HCT116 (cell line): ENCODE results near the gene EML2. TPM values are rescaled to one million over a fixed set of nuclear protein-coding genes. Genes with fewer than 3 reads are reported as not detected.

Experiments
- ATAC-seq: fragments of 200-7000 bp; cut with Tn5 transposase; 2 replicates; pipeline ENCODE4 v1.9.1; 2020; ENCODE audit warnings: mild to moderate bottlenecking, moderate library complexity
- BruUV-seq: library from RNA; stranded (reverse); fragments of 400-500 nt; replicated peaks from 2 replicates; lab custom pipeline; 2021; lab: Mats Ljungman, UMichigan
- CTCF ChIA-PET: fragments of 300-600 bp; sonication (Branson Sonifier 250); formaldehyde crosslinking; loops from one replicate; lab custom pipeline; 2021; ENCODE audit warnings: antibody characterized with exemption; lab: Charles Lee
- POLR2A ChIA-PET: fragments of 300-600, 350-600 bp; sonication (Branson Sonifier 250); formaldehyde crosslinking; loops from one replicate; lab custom pipeline; 2021; ENCODE audit warnings: antibody characterized with exemption; lab: Charles Lee
- RAD21 ChIA-PET, 2 experiments: fragments of 300-600 bp; sonication (Branson Sonifier 250); formaldehyde crosslinking; loops; one replicate each; lab custom pipeline; 2023; ENCODE audit warnings: low total read pairs in 2 of 2; ENCODE audit not compliant: uncharacterized antibody in 2 of 2, unreplicated experiment in 2 of 2, low non-redundant PET in 1 of 2; lab: Charles Lee
- DNase-seq: peaks from one replicate; pipeline ENCODE4 v3.0.0-alpha.2; 2010; ENCODE audit warnings: low read depth, low spot score
- H2AFZ ChIP-seq: fragments of 200-600 bp; shearing (Covaris generic), sonication (generic); 2 replicates; pipeline ENCODE4 v1.6.1; 2017; ENCODE audit warnings: low read depth, mixed run types, mixed read lengths, antibody characterized with exemption, low read length; ENCODE audit not compliant: poor library complexity, severe bottlenecking
- H3K27ac ChIP-seq: 2 replicates; pipeline ENCODE4 v1.5.1; 2012; ENCODE audit warnings: low read depth, low read length
- H3K27me3 ChIP-seq: fragments of 200-600 bp; sonication (generic); 2 replicates; pipeline ENCODE4 v1.6.1; 2016; ENCODE audit warnings: mixed run types, low read length, mixed read lengths; ENCODE audit not compliant: insufficient read depth
- H3K36me3 ChIP-seq, 2 experiments: fragments of 200-500 bp in 1 of 2; fragments of 200-600 bp in 1 of 2; sonication (Bioruptor generic) in 1 of 2; sonication (generic) in 1 of 2; 2 replicates each; pipeline versions ENCODE4 v1.5.1 to v1.6.1; 2014 to 2016; ENCODE audit warnings: low read length in 2 of 2, inconsistent platforms in 1 of 2, mixed read lengths in 1 of 2, mixed run types in 1 of 2; ENCODE audit not compliant: insufficient read depth in 2 of 2, control insufficient read depth in 1 of 2
- H3K4me1 ChIP-seq, 2 experiments: fragments of 200-600 bp in 1 of 2; sonication (generic) in 1 of 2; 2 replicates each; pipeline versions ENCODE4 v1.5.1 to v1.6.1; 2012 to 2017; ENCODE audit warnings: low read length in 2 of 2, inconsistent platforms in 1 of 2, mild to moderate bottlenecking in 1 of 2, mixed read lengths in 1 of 2, mixed run types in 1 of 2, moderate library complexity in 1 of 2; ENCODE audit not compliant: insufficient read depth in 2 of 2, control insufficient read depth in 1 of 2
- H3K4me2 ChIP-seq: fragments of 200-600 bp; sonication (generic); 2 replicates; pipeline ENCODE4 v1.6.1; 2017; ENCODE audit warnings: mixed run types, low read length, mixed read lengths
- H3K4me3 ChIP-seq, 2 experiments: fragments of 200-600 bp in 1 of 2; sonication (generic) in 1 of 2; replicated peaks in 1 of 2; 2 replicates each; pipeline ENCODE4 v1.5.1; 2011 to 2016; ENCODE audit warnings: low read length in 2 of 2, control low read depth in 1 of 2, low read depth in 1 of 2, mild to moderate bottlenecking in 1 of 2, mixed read lengths in 1 of 2, mixed run types in 1 of 2
- H3K79me2 ChIP-seq: fragments of 200-600 bp; sonication (generic); 2 replicates; pipeline ENCODE4 v1.6.1; 2017; ENCODE audit warnings: mild to moderate bottlenecking, mixed run types, low read length, moderate library complexity, mixed read lengths; ENCODE audit not compliant: insufficient read depth
- H3K9ac ChIP-seq: fragments of 200-600 bp; sonication (generic); 2 replicates; pipeline ENCODE4 v1.6.1; 2016; ENCODE audit warnings: low read length, mixed read lengths
- H3K9me2 ChIP-seq: fragments of 200-600 bp; sonication (generic), shearing (Covaris generic); 2 replicates; pipeline ENCODE4 v1.6.1; 2017; ENCODE audit warnings: mixed run types, mild to moderate bottlenecking, moderate library complexity; ENCODE audit not compliant: insufficient read depth
- H3K9me3 ChIP-seq, 2 experiments: fragments of 200-500 bp in 1 of 2; fragments of 200-600 bp in 1 of 2; sonication (Bioruptor generic) in 1 of 2; sonication (generic) in 1 of 2; 2 replicates each; pipeline ENCODE4 v1.6.1; 2014 to 2017; ENCODE audit warnings: low read length in 2 of 2, mixed read lengths in 2 of 2, inconsistent platforms in 1 of 2, low read depth in 1 of 2, mild to moderate bottlenecking in 1 of 2, mixed run types in 1 of 2, moderate library complexity in 1 of 2; ENCODE audit not compliant: control insufficient read depth in 1 of 2, insufficient read depth in 1 of 2
- H4K20me1 ChIP-seq: fragments of 200-600 bp; sonication (generic), shearing (Covaris generic); 2 replicates; pipeline ENCODE4 v1.6.1; 2017; ENCODE audit warnings: mixed run types, mild to moderate bottlenecking, moderate library complexity; ENCODE audit not compliant: insufficient read depth
- ATF3 ChIP-seq: IDR thresholded peaks from 2 replicates; pipeline ENCODE4 v1.6.1; 2012
- CBX3 ChIP-seq: IDR thresholded peaks from 2 replicates; pipeline ENCODE4 v1.6.1; 2012; ENCODE audit warnings: low read depth
- CEBPB ChIP-seq: IDR thresholded peaks from 2 replicates; pipeline ENCODE4 v1.6.1; 2012; ENCODE audit warnings: low read depth
- CTCF ChIP-seq, 3 experiments: fragments of 200-600 bp in 1 of 3; sonication (generic) in 1 of 3; IDR thresholded peaks in 2 of 3; conservative IDR thresholded peaks in 1 of 3; 2 replicates each; pipeline ENCODE4 v1.5.1; 2012 to 2017; ENCODE audit warnings: low read depth in 2 of 3, low read length in 2 of 3, antibody characterized with exemption in 1 of 3, borderline replicate concordance in 1 of 3, control low read depth in 1 of 3, mild to moderate bottlenecking in 1 of 3, mixed read lengths in 1 of 3, mixed run types in 1 of 3, moderate library complexity in 1 of 3; ENCODE audit not compliant: insufficient read depth in 1 of 3
- EGR1 ChIP-seq: IDR thresholded peaks from 2 replicates; pipeline ENCODE4 v1.6.1; 2012; ENCODE audit warnings: low read depth
- EZH2 ChIP-seq: fragments of 200-600 bp; sonication (generic); IDR thresholded peaks from 2 replicates; pipeline ENCODE4 v1.6.1; 2017; ENCODE audit warnings: antibody characterized with exemption, mixed run types
- EZH2phosphoT487 ChIP-seq: fragments of 200-600 bp; IDR thresholded peaks from 2 replicates; pipeline ENCODE4 v1.6.1; 2018; ENCODE audit warnings: antibody characterized with exemption, borderline replicate concordance
- FOSL1 ChIP-seq: IDR thresholded peaks from 2 replicates; pipeline ENCODE4 v1.6.1; 2012; ENCODE audit warnings: low read depth
- JUND ChIP-seq: IDR thresholded peaks from 2 replicates; pipeline ENCODE4 v1.6.1; 2012
- POLR2A ChIP-seq: IDR thresholded peaks from 2 replicates; pipeline ENCODE4 v1.7.0; 2011; ENCODE audit warnings: borderline replicate concordance; ENCODE audit not compliant: insufficient read depth, insufficient read length; ENCODE audit errors: extremely low read depth
- POLR2AphosphoS5 ChIP-seq: IDR thresholded peaks from 2 replicates; pipeline ENCODE4 v1.6.1; 2011; ENCODE audit warnings: mild to moderate bottlenecking, low read depth, low read length, moderate library complexity
- RAD21 ChIP-seq: IDR thresholded peaks from 2 replicates; pipeline ENCODE4 v1.6.1; 2012; ENCODE audit warnings: low read depth, mild to moderate bottlenecking
- SP1 ChIP-seq: IDR thresholded peaks from 2 replicates; pipeline ENCODE4 v1.6.1; 2012; ENCODE audit warnings: low read depth
- SRF ChIP-seq: IDR thresholded peaks from 2 replicates; pipeline ENCODE4 v1.6.1; 2012; ENCODE audit warnings: low read depth
- ZFX ChIP-seq: fragments of 450-650 bp; IDR thresholded peaks from 2 replicates; pipeline ENCODE4 v1.6.1; 2017
- ZNF274 ChIP-seq: fragments of 200-500 bp; sonication (Bioruptor generic); IDR thresholded peaks from 2 replicates; pipeline ENCODE4 v1.6.1; 2014; ENCODE audit warnings: mild to moderate bottlenecking, low read depth, low read length, inconsistent platforms
- intact Hi-C: fragments of 100-400 bp; cut with micrococcal nuclease; formaldehyde crosslinking; loops from 2 replicates; pipeline ENCODE4 v1.10.0; 2022
- total RNA-seq: library from RNA; stranded (reverse); gene quantifications from one replicate; pipeline ENCODE4 v1.2.1, GENCODE V29; 2021; ENCODE audit not compliant: unreplicated experiment
- TF ChIP-seq, protein P1 (sequence below): IDR thresholded peaks from 2 replicates; pipeline ENCODE4 v1.6.1; 2012; ENCODE audit warnings: low read depth

Gene EML2
- total RNA-seq, 1 experiment from 2014 or later = 131 TPM

DNA sequence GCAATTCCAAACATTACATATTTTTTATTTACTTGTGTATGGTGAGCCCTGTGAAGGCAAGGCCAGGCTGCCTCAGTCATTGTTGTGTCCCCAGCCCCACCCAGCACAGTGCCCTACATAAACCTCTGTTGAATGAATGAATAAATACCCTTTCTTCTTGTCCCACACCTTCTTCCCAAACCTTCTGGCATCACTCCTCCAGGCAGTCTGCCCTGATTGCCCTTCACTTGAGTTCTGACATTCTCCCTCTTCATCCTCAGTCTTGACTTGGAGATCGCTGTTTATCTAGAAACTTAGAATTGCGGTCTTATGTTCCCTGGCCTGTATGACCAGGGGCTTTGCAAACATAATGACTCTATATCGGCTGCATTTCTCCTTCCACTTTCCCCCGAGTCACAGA, 49.4 kb downstream of the EML2 start:
- Histone ChIP-seq H3K9me2 (no peaks in the 10 kb centered on the region), H3K4me2 (no peak overlapping the region), H3K79me2 (no peaks in the 10 kb centered on the region), H3K36me3 (no peaks in the 10 kb centered on the region), H3K27ac (no peak overlapping the region), H3K4me1 (peaks cover 6 to 21% of the 10 kb centered on the region in 2 experiments; a peak in 3 of 4 replicates), H3K4me3 (no peak overlapping the region), H2AFZ (no peak overlapping the region), H3K9me3 (no peaks in the 10 kb centered on the region), H3K9ac (no peak overlapping the region), H4K20me1 (no peaks in the 10 kb centered on the region), H3K27me3 (no peaks in the 10 kb centered on the region)
- DNase-seq (no peak), ATAC-seq (no peak)
- TF ChIP-seq ZNF274 (no peak), RAD21 (no peak)
- ChIA-PET POLR2A (no interaction called here), CTCF (interaction anchor here (1.2 to 2.6 kb wide), 2 partner anchors 53 kb away, joined by 5 to 40 read pairs; no protein-coding TSS in a partner anchor), RAD21 (no interaction called here)
- no TSS peak for BruUV-seq
- intact Hi-C loops = no loop called here

DNA sequence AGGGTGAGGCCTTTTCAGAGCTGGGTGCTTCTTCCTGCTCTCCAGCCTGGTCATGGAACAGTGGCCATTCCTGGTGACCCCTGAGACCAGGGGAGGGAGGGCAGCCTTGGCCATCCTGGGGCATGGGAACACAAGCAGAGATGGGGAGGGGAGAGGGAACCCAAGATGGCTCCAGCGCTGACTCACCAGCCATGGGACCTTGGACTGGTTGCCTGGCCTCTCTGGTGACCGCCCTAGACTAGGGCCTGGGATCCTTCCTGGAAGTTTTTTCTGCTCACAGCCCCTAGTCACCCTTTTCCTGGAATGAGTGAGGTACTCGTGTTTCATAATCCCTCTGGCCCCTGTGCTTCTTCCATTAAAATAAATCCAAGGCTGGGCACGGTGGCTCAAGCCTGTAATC, 51.3 kb downstream of the EML2 start:
- Histone ChIP-seq H3K36me3 (no peaks in the 10 kb centered on the region), H3K4me2 (no peak overlapping the region), H3K27ac (no peak overlapping the region; the same call in 1 of the 2 replicates), H3K79me2 (peaks cover 9% of the 10 kb centered on the region; the same call in 1 of the 2 replicates), H4K20me1 (no peaks in the 10 kb centered on the region), H3K27me3 (no peaks in the 10 kb centered on the region), H3K4me1 (peaks cover 6 to 21% of the 10 kb centered on the region in 2 experiments; a peak in 3 of 4 replicates), H3K9me3 (no peaks in the 10 kb centered on the region), H3K4me3 (no peak overlapping the region), H3K9me2 (no peaks in the 10 kb centered on the region), H2AFZ (no peak overlapping the region), H3K9ac (no peak overlapping the region)
- intact Hi-C loops = no loop called here
- RAD21 ChIA-PET = no interaction called here
- CTCF ChIA-PET = no interaction called here
- ATAC-seq (no peak), DNase-seq (no peak)
- POLR2A ChIA-PET = no interaction called here
- BruUV-seq = no TSS peak
- TF ChIP-seq EGR1 = no peak
- no peak for TF ChIP-seq EZH2phosphoT487
- no peak for TF ChIP-seq FOSL1
- no peak for TF ChIP-seq SP1
- TF ChIP-seq CEBPB = no peak
- TF ChIP-seq, protein P1, sequence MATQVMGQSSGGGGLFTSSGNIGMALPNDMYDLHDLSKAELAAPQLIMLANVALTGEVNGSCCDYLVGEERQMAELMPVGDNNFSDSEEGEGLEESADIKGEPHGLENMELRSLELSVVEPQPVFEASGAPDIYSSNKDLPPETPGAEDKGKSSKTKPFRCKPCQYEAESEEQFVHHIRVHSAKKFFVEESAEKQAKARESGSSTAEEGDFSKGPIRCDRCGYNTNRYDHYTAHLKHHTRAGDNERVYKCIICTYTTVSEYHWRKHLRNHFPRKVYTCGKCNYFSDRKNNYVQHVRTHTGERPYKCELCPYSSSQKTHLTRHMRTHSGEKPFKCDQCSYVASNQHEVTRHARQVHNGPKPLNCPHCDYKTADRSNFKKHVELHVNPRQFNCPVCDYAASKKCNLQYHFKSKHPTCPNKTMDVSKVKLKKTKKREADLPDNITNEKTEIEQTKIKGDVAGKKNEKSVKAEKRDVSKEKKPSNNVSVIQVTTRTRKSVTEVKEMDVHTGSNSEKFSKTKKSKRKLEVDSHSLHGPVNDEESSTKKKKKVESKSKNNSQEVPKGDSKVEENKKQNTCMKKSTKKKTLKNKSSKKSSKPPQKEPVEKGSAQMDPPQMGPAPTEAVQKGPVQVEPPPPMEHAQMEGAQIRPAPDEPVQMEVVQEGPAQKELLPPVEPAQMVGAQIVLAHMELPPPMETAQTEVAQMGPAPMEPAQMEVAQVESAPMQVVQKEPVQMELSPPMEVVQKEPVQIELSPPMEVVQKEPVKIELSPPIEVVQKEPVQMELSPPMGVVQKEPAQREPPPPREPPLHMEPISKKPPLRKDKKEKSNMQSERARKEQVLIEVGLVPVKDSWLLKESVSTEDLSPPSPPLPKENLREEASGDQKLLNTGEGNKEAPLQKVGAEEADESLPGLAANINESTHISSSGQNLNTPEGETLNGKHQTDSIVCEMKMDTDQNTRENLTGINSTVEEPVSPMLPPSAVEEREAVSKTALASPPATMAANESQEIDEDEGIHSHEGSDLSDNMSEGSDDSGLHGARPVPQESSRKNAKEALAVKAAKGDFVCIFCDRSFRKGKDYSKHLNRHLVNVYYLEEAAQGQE = no peak
- TF ChIP-seq ZNF274 = no peak
- no peak for TF ChIP-seq ATF3
- TF ChIP-seq JUND = no peak
- no peak for TF ChIP-seq EZH2
- TF ChIP-seq CBX3 = no peak
- TF ChIP-seq ZFX = no peak
- TF ChIP-seq POLR2A = no peak
- TF ChIP-seq SRF = no peak
- no peak for TF ChIP-seq RAD21
- no peak for TF ChIP-seq POLR2AphosphoS5
- no peak for TF ChIP-seq CTCF (IDR thresholded peaks at IDR 0.05 in 2 of 3, conservative IDR thresholded peaks at IDR 0.05 in 1 of 3; ENCODE audit: borderline replicate concordance in 1 of 3, insufficient read depth in 1 of 3, low read depth in 2 of 3, low read length in 2 of 3)
